GM12878 (cell line): ENCODE data around the gene NUDT5. TPM values are rescaled to one million over a fixed set of nuclear protein-coding genes. Genes with fewer than 3 reads are reported as not detected.

Experiments used
- ATAC-seq: fragments of 200-7000 bp; cut with Tn5 transposase; 3 replicates; pipeline ENCODE4 v1.9.1; 2020; ENCODE audit warnings: mild to moderate bottlenecking, moderate library complexity
- BruUV-seq: library from RNA; stranded (reverse); fragments of 400-500 nt; replicated peaks from 2 replicates; lab custom pipeline; 2021; lab: Mats Ljungman, UMichigan
- CTCF ChIA-PET: fragments of 300-600 bp; sonication (Branson Sonifier 250); formaldehyde crosslinking; extraction: SDS; loops from one replicate; lab custom pipeline; 2021; ENCODE audit warnings: inconsistent platforms; lab: Yijun Ruan, JAX
- POLR2A ChIA-PET: fragments of 350-600 bp; formaldehyde crosslinking; extraction: SDS; loops from one replicate; lab custom pipeline; 2021; ENCODE audit warnings: inconsistent platforms; lab: Charles Lee
- RAD21 ChIA-PET: fragments of 300-600 bp; sonication (Branson Sonifier 250); formaldehyde crosslinking; loops from one replicate; lab custom pipeline; 2023; ENCODE audit warnings: antibody characterized with exemption; ENCODE audit not compliant: unreplicated experiment; lab: Charles Lee
- SMC1A ChIA-PET: fragments of 300-600 bp; sonication (Branson Sonifier 250); formaldehyde crosslinking; loops from one replicate; lab custom pipeline; 2023; ENCODE audit not compliant: unreplicated experiment, uncharacterized antibody; lab: Charles Lee
- DNase-seq: peaks from one replicate; pipeline ENCODE4 v3.0.0-alpha.2; 2011; ENCODE audit warnings: low read depth, low spot score
- FAIRE-seq: peaks from 3 replicates; lab custom pipeline; 2011; peaks lifted over from hg19 to GRCh38; lab: Jason Lieb, UNC
- H2AFZ ChIP-seq: 2 replicates; pipeline ENCODE4 v1.6.0; 2011; ENCODE audit warnings: low read depth, low read length, control low read depth; ENCODE audit not compliant: control insufficient read depth
- H3K27ac ChIP-seq: 2 replicates; pipeline ENCODE4 v1.5.1; 2011; ENCODE audit warnings: control low read depth; ENCODE audit not compliant: control insufficient read depth, insufficient read depth
- H3K27me3 ChIP-seq, 2 experiments: replicated peaks in 1 of 2; 2 replicates each; pipeline versions ENCODE4 v1.6.0 to v1.6.1; 2011; ENCODE audit warnings: low read length in 1 of 2; ENCODE audit not compliant: control insufficient read depth in 2 of 2, insufficient read depth in 2 of 2
- H3K36me3 ChIP-seq, 2 experiments: 2 replicates each; pipeline ENCODE4 v1.5.1; 2011; ENCODE audit warnings: low read length in 1 of 2; ENCODE audit not compliant: control insufficient read depth in 2 of 2, insufficient read depth in 2 of 2
- H3K4me1 ChIP-seq: 2 replicates; pipeline ENCODE4 v1.6.1; 2011; ENCODE audit warnings: mild to moderate bottlenecking, low read length, moderate library complexity, mixed read lengths; ENCODE audit not compliant: control insufficient read depth, insufficient read depth
- H3K4me2 ChIP-seq: 2 replicates; pipeline ENCODE4 v1.6.0; 2011; ENCODE audit warnings: control low read depth; ENCODE audit not compliant: control insufficient read depth, insufficient read depth
- H3K4me3 ChIP-seq: fragments of 200-600 bp; sonication (generic); 2 replicates; pipeline ENCODE4 v1.5.1; 2016
- H3K79me2 ChIP-seq: 2 replicates; pipeline ENCODE4 v1.6.0; 2011; ENCODE audit warnings: low read length; ENCODE audit not compliant: control insufficient read depth, insufficient read depth
- H3K9ac ChIP-seq: 2 replicates; pipeline ENCODE4 v1.8.0; 2011; ENCODE audit warnings: low read length, control low read depth, mixed read lengths; ENCODE audit not compliant: control insufficient read depth, insufficient read depth
- H3K9me3 ChIP-seq: replicated peaks from 3 replicates; pipeline ENCODE4 v1.5.1; 2011; ENCODE audit warnings: mild to moderate bottlenecking, low read length; ENCODE audit not compliant: control insufficient read depth, insufficient read depth
- H4K20me1 ChIP-seq: 2 replicates; pipeline ENCODE4 v1.6.0; 2011; ENCODE audit not compliant: control insufficient read depth, insufficient read depth
- CEBPZ ChIP-seq: fragments of 150-350 bp; IDR thresholded peaks from 2 replicates; pipeline ENCODE4 v1.6.1; 2016; ENCODE audit warnings: low read depth, low read length
- CREM ChIP-seq: IDR thresholded peaks from 2 replicates; pipeline ENCODE4 v1.6.1; 2014; ENCODE audit warnings: antibody characterized with exemption, low read depth
- KAT2A ChIP-seq: conservative IDR thresholded peaks from 2 replicates; pipeline ENCODE4 v1.6.1; 2011; ENCODE audit warnings: low read depth, low read length; ENCODE audit not compliant: control insufficient read depth
- KDM1A ChIP-seq: fragments of 200-600 bp; sonication (generic); IDR thresholded peaks from 2 replicates; pipeline ENCODE4 v1.6.1; 2016; ENCODE audit warnings: borderline replicate concordance
- MLLT1 ChIP-seq: fragments of 450-650 bp; IDR thresholded peaks from 2 replicates; pipeline ENCODE4 v1.6.1; 2016; ENCODE audit warnings: mild to moderate bottlenecking
- NKRF ChIP-seq: fragments of 450-650 bp; conservative IDR thresholded peaks from 2 replicates; pipeline ENCODE4 v1.6.1; 2017; ENCODE audit warnings: mild to moderate bottlenecking, moderate library complexity
- RAD51 ChIP-seq: fragments of 450-650 bp; IDR thresholded peaks from 2 replicates; pipeline ENCODE4 v1.6.1; 2016; ENCODE audit warnings: moderate library complexity, mild to moderate bottlenecking, inconsistent platforms
- WGBS: methylation state at CpG from one replicate; pipeline ENCODE4 v1.1.6; 2016; ENCODE audit warnings: low lambda C conversion rate; ENCODE audit not compliant: insufficient replicate concordance, insufficient coverage; ENCODE audit errors: missing lambda C conversion rate; 5-methylcytosine and 5-hydroxymethylcytosine counted together
- in situ Hi-C: fragments of 300-500 bp; cut with MboI; formaldehyde crosslinking; loops from 9 replicates; pipeline ENCODE4 v1.14.3; 2018; ENCODE audit warnings: mixed read lengths
- intact Hi-C: fragments of 100-400 bp; cut with micrococcal nuclease; formaldehyde crosslinking; loops from one replicate; pipeline ENCODE4 v1.14.2; 2022; ENCODE audit not compliant: unreplicated experiment
- polyA plus RNA-seq, 11 experiments: library from polyadenylated mRNA; depleted of rRNA in 4 of 11; unstranded in 6 of 11; stranded (reverse) in 5 of 11; fragments of >200 nt; fragmentation: Nextera tagmentation in 4 of 11; fragmentation: Illumina TruSeq in 1 of 11; extraction: Ambion mirVana in 4 of 11; extraction: Trizol in 1 of 11; gene quantifications; 1 replicate in 1 of 11; 2 replicates in 10 of 11; pipeline versions ENCODE4 v1.2.1 to v1.2.3, GENCODE V29; 2011 to 2016; ENCODE audit warnings: inconsistent platforms in 2 of 11, missing spikeins in 2 of 11, low read depth in 1 of 11
- total RNA-seq, 4 experiments: library from RNA; depleted of rRNA in 3 of 4; stranded (reverse); fragments of >200 nt in 3 of 4; fragmentation: Illumina TruSeq in 1 of 4; extraction: Trizol in 1 of 4; gene quantifications; 2 replicates each; pipeline versions ENCODE4 v1.2.1 to v1.2.3, GENCODE V29; 2013 to 2021

The NUDT5 gene
- total and polyA plus RNA-seq, 10 of the 15 experiments (the other 5 are each of a cell fraction or from before 2014, with no cell fraction given), result 74.1 to 345 (median 153) TPM

- SMC1A ChIA-PET, result no interaction called here
- no peaks in the 10 kb centered on the region for H3K9me3 ChIP-seq
- CTCF ChIA-PET, result no interaction called here
- no peaks in the 10 kb centered on the region for H3K79me2 ChIP-seq
- 63% methylated on average over 3 of the region's 3 CpGs for WGBS
- no TSS peak for BruUV-seq
- TF ChIP-seq KAT2A (no peak), CEBPZ (no peak), MLLT1 (no peak), RAD51 (no peak), NKRF (no peak), KDM1A (no peak), CREM (no peak)
- H3K4me2 ChIP-seq, result no peak overlapping the region
- H4K20me1 ChIP-seq, result no peaks in the 10 kb centered on the region
- intact Hi-C loops (no loop called here), in situ Hi-C loops (no loop called here)
- no peak overlapping the region for H3K4me3 ChIP-seq
- H2AFZ ChIP-seq, result no peak overlapping the region
- ATAC-seq (no peak), DNase-seq (no peak), FAIRE-seq (no peak)
- H3K27me3 ChIP-seq, result no peaks in the 10 kb centered on the region
- no peak overlapping the region for H3K9ac ChIP-seq
- H3K27ac ChIP-seq, result no peak overlapping the region
- POLR2A ChIA-PET, result no interaction called here
- RAD21 ChIA-PET, result no interaction called here
- H3K4me1 ChIP-seq, result no peaks in the 10 kb centered on the region
- H3K36me3 ChIP-seq, result peaks cover 18 to 22% of the 10 kb centered on the region in 2 experiments
These were observed 30.7 kb downstream of the NUDT5 start for GRCh38 chr10:12165036-12165435.
